Measurements from ENCODE around the gene SH2D7. TPM values are rescaled to one million over a fixed set of nuclear protein-coding genes. Genes with fewer than 3 reads are reported as not detected.

The SH2D7 gene
- polyA plus RNA-seq, 2 of the 4 experiments (the other 2 are of a cell fraction) = not detected

- ATAC-seq = no peak
- no peaks in the 10 kb centered on the region for H3K4me1 ChIP-seq
- ChIA-PET CTCF (interaction anchor here (0.6 to 11.5 kb wide), 62 partner anchors 9 to 592 kb away, joined by 3 to 265 read pairs (median 5); partner anchors contain the start of genes ACSBG1, CIB2, IDH3A and SH2D7), POLR2A (interaction anchor here (0.6 to 1.0 kb wide), 2 partner anchors 19 to 47 kb away, joined by 3 to 4 read pairs; partner anchors contain the start of gene CIB2)
- H3K27ac ChIP-seq = no peak overlapping the region
- TF ChIP-seq TFCP2L1 (CRISPR knock-in tag; IDR thresholded peaks at IDR 0.05) (no peak), HOXA7 (CRISPR knock-in tag; IDR thresholded peaks at IDR 0.05) (no peak), HEYL (CRISPR knock-in tag; IDR thresholded peaks at IDR 0.05) (no peak), HDAC2 (IDR thresholded peaks at IDR 0.05) (no peak), HMGXB4 (CRISPR knock-in tag; IDR thresholded peaks at IDR 0.05; ENCODE audit: borderline replicate concordance) (no peak), ESRRA (IDR thresholded peaks at IDR 0.05; ENCODE audit: borderline replicate concordance, low read length) (no peak), ZNF302 (CRISPR knock-in tag; IDR thresholded peaks at IDR 0.05) (no peak), CTCF (IDR thresholded peaks at IDR 0.05) (no peak), POLR2A (IDR thresholded peaks at IDR 0.05; ENCODE audit: low read length) (no peak), ATOH8 (CRISPR knock-in tag; IDR thresholded peaks at IDR 0.05; ENCODE audit: low read depth) (no peak), RAD21 (conservative IDR thresholded peaks at IDR 0.05 in 1 of 2, IDR thresholded peaks at IDR 0.05 in 1 of 2) (no peak), EP300 (IDR thresholded peaks at IDR 0.05) (no peak), ZC3H11A (IDR thresholded peaks at IDR 0.05) (no peak), ZSCAN20 (CRISPR knock-in tag; IDR thresholded peaks at IDR 0.05) (no peak), KDM5A (IDR thresholded peaks at IDR 0.05) (no peak), NR3C1 (IDR thresholded peaks at IDR 0.05) (no peak), CHD2 (IDR thresholded peaks at IDR 0.05; ENCODE audit: low read length, partially characterized antibody) (no peak), FOSB (CRISPR knock-in tag; IDR thresholded peaks at IDR 0.05) (no peak)
- FAIRE-seq = no peak
- no peak for DNase-seq (ENCODE audit: low read depth in 1 of 2, low spot score in 1 of 2)
- H3K9me3 ChIP-seq = no peaks in the 10 kb centered on the region
- no peak overlapping the region for H3K4me2 ChIP-seq
- H3K4me3 ChIP-seq = no peak overlapping the region
- 45% methylated on average over 3 of the region's 3 CpGs for WGBS (ENCODE audit: missing lambda C conversion rate)
These were observed 20.2 kb downstream of the SH2D7 start for GRCh38 chr15:78112551-78112950.

DNA sequence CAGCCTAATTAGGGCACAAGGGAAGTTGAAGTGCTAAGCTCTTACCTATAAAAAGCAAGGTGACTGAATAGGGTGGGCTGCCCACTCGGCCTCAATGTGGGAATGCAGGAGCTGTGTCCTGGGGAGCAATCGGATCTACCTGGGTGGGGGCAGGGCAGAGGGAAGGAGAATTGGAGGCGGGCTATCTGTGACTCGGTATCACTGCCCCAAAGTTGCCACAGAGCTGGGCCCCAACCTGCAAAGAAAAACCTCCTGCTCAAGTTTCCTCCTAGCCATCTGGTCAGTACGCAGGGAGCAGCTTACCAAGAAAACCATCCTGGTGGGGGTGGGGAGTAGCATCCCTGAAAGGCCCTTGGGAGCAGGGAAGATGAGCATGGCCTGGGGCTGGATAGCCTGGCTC, 28.2 kb downstream of the SH2D7 start:
- Histone ChIP-seq H3K4me3 (no peak overlapping the region), H3K27ac (no peak overlapping the region), H3K9me3 (no peaks in the 10 kb centered on the region), H3K4me1 (no peaks in the 10 kb centered on the region), H3K4me2 (no peak overlapping the region)
- WGBS (ENCODE audit: missing lambda C conversion rate) = 74% methylated on average over 5 of the region's 5 CpGs
- ChIA-PET POLR2A (no interaction called here), CTCF (interaction anchor here (0.7 to 6.8 kb wide), 8 partner anchors 10 to 330 kb away, joined by 3 to 79 read pairs (median 6); partner anchors contain the start of gene CIB2)
- FAIRE-seq = no peak
- ATAC-seq = no peak
- no peak for TF ChIP-seq FOXS1 (CRISPR knock-in tag; IDR thresholded peaks at IDR 0.05)
- no peak for TF ChIP-seq PBX3 (IDR thresholded peaks at IDR 0.05)
- no peak for TF ChIP-seq RAD21 (conservative IDR thresholded peaks at IDR 0.05 in 1 of 2, IDR thresholded peaks at IDR 0.05 in 1 of 2)
- TF ChIP-seq MAFK (IDR thresholded peaks at IDR 0.05; ENCODE audit: partially characterized antibody) = no peak
- no peak for TF ChIP-seq FOSB (CRISPR knock-in tag; IDR thresholded peaks at IDR 0.05)
- no peak for TF ChIP-seq GATA3 (IDR thresholded peaks at IDR 0.05; ENCODE audit: borderline replicate concordance)
- TF ChIP-seq ZFP36 (IDR thresholded peaks at IDR 0.05; ENCODE audit: borderline replicate concordance, partially characterized antibody) = no peak
- TF ChIP-seq, protein P1, sequence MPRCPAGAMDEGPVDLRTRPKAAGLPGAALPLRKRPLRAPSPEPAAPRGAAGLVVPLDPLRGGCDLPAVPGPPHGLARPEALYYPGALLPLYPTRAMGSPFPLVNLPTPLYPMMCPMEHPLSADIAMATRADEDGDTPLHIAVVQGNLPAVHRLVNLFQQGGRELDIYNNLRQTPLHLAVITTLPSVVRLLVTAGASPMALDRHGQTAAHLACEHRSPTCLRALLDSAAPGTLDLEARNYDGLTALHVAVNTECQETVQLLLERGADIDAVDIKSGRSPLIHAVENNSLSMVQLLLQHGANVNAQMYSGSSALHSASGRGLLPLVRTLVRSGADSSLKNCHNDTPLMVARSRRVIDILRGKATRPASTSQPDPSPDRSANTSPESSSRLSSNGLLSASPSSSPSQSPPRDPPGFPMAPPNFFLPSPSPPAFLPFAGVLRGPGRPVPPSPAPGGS (IDR thresholded peaks at IDR 0.05) = no peak
- no peak for TF ChIP-seq JUN (IDR thresholded peaks at IDR 0.05)
- DNase-seq (ENCODE audit: low read depth in 1 of 2, low spot score in 1 of 2) = no peak

Measured in A549 (cell line).